Measurements from ENCODE around the gene CASZ1.

CASZ1 gene

DNA sequence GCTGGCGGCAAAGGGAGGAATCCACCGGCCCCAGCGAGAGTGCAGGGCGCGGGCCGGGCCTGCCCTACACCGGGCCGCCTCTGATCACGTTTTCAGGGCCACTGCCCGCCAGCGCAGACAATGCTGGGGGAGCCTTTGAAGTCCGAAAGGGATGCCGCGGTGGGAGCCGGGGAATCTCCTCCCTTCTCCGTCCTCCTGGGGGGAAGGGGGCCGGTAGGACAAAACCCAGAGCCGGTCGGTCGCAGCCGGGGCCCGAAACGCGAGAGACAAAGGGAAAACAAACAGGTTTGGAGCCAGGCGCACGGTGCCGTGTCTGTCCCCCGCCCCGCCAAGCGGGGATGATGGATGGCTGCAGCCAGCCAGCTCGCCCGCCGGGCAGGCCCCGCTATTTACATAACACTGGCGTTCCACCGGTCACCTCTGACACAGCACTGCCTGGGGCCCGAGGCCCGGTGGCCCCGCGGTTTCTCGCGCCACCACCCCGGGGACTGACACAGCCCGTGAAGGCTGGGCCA is 92.0 kb downstream of the CASZ1 start:
- no peak for DNase-seq (ENCODE audit: low read depth in 3 of 3)

DNA sequence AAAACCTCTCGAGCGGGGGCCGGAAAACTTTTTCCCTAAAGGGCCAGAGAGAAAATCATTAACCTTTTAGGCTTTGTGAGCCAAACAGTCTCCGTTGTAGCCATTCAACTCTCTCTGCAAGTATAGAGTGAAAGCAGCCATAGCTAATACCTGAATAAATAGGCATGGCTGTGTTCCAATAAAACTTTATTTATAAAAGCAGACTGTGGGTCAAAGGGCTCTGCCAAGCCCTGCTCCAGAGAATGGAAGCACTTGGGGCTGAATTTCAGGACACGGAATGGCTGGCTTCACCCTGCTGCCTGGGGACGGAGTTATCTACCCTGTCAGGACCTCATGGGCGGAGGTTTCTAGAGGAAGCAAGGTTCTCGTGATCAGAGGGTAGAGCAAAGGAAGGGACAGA is 92.7 kb downstream of the CASZ1 start:
- DNase-seq (ENCODE audit: low read depth in 3 of 3) = no peak

DNA sequence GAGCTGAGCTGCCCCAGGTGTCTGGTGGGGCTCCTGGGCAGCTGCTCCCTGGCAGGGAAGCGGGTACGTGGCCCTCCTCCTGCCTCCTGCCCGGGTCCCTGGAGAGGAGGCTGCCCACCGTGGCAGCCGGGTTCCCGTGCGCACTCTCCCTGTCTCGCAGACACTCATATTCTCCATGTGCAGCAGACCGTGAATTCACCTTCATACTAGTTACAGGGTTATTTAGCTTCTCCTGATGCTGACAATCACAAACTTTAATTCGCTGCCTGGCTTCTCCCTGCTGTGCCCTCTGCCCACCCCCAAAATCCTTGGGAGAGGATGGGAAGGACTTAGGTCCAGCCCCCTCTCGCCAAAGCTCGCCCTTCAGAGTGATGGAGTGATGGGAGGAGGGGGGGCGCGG is 95.3 kb downstream of the CASZ1 start:
- no peak for DNase-seq (ENCODE audit: low read depth in 3 of 3)

DNA sequence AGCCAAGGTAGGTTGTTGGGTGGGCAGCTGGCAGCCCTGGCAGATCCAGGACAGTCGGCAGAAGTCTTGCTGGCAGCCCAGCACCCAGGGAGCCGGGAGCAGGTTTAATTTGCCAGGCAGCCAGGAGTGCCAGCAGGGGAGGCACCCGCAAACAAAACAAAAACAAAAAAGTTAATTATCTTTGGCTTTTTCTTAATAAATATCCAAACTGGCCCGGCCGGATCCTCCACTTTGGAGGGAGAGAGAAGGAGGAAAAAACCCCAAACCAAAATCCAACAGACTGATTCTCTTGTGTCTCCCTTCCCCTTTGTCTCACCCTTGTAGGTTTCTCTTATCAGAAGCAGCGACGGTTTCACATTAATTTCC is 97.0 kb downstream of the CASZ1 start:
- DNase-seq (ENCODE audit: low read depth in 3 of 3) = no peak

DNA sequence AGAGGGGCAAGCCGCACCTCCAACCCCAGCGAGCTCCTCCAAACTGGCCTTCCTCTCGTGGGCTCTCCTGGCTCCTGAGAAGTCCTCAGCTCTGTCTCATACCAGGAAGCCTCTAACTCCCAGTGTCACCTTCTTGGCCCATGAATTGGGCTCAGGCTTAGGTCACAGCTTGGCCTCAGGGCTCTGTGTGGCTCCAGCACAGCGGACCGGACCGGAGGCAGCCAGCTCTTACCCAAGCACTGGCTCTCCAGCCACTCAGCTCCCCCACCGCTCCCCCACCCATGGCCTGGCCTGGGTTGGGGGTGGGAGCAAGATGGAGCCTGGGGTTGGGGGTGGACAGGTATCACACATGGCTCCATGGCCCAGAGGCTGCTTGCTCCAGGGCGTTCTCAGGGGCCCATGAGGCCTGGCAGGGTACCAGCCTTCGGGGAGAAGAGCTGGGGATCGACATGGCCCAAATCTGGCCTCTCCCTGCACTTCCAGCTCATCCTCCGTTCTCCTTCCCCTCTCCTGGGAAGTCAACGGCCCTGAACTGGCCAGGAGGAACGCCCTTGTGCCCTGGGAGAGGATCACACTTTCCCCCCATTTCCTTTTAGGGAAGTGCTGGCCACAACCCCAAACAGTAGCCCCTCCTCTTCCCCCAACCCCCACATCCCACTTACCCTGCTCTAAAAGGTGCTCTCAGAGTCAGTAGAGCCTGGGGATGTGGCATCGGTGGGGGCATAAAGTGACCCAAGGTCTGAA is 97.5 kb downstream of the CASZ1 start:
- no peak for DNase-seq (ENCODE audit: low read depth in 3 of 3)

DNA sequence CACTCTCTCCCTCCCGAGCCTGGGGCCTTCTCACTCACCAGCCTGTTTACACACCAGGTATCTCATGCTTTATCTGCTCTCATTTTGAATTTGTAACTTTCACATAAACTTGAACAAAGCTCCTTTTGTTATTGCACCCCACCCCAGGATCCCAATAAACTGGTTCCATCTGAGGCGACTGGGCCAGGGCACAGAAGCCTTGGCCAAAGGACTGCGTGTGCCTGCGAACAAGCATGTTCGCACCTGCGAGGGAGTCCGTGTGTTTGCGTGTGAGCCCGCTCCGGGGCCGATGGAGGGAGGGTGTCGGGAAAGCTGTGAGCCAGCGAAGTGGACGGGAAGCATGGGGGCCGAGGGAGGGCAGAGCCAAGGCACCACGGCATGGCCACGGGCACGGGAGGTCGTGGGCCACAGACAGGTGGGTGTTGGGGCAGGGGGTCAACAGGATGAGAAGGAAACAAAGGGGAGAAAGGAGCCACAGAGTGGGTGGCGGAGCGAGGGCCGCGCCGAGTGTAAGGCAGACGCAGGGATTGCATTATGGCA is 98.8 kb downstream of the CASZ1 start:
- no peak for DNase-seq (ENCODE audit: low read depth in 3 of 3)

DNA sequence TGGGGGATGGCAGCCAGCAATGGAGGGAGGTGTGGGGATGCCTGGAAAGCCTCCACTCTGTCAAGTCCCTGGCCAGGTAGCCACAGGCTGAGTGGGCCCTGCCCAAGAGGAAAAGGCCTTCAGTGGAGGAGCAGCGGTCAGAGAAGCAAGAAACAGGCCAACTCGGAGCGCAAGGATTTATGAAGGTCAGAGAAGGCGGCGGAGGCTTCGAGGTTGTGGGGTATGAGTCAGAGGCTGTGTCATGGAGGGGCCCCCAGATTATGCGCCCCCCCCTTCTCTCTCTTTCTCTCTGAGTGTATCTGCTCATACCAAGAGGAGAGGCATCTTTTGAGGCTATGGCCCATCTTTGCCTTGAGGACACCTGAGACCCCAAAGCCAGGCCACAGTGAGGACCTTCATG is 99.5 kb downstream of the CASZ1 start:
- DNase-seq (ENCODE audit: low read depth in 3 of 3) = peak in 2 of 3 donors; percentile 16 to 31

DNA sequence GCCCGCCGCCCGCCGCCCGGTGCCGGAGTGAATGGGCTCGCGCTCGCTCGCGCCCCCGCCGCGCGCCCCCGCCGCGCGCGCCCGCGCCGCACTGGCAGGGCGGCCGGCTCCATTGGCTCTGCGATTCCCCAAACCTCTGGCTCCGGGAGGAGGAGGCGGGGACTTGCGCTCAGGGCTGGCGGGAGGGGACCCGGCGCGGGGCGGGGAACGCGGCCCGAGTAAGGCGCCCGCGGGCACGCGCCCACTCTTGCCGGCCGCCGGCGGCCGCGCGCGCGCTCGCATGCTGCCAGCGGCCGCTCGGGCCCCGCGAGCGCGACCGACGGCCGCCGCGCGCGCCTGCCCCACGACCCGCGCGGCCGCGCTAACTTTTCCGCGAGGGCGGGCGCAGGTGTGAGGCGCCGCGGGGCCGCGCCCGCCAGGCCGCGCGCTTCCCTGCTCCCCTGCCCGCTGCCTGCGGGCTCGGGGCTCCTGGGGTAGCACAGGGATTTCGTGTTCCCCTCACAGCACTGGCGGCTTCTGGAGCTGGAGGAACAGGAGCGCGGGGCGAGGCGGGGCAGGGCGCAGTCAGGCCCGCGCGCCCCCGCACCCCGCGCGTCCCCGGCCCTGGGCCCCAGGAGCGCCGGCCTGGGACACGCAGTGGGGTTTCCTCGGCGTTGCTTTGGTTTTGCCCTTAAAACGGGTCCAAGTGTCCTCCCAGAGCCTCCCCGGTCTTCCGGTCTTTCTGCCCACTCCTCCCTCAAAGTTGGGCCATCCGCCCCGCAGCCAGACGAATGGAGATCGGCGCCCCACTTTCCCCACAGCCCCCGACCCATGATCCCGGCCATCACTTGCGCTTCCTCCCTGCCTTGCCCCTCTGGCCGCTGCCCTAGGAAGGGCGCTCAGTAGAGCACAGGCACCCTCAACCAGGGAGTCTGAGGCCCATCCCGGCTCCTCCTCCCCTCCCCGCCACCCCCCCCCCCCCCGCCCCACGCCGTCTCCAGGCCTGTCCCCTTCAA is 101.5 kb downstream of the CASZ1 start:
- DNase-seq (ENCODE audit: low read depth in 3 of 3) = peak; percentile 44 to 52 (median 50)

DNA sequence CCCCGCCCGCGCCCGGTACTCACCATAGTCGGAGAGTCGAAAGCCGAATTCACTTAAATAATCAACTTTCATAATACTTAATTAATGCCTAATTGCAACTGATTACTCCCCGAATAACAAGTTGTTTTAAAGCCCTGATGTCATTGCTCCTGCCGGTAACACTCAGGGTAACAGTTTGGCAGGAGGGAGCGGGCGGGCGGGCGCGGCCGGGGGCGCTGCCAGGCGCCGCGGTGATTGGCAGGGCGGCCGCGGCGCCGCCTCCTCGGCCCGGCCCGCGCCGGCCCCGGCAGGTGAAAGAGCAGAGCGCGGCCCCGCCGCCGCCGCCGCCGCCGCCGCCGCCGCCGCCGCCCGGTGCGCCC is 102.2 kb downstream of the CASZ1 start:
- DNase-seq (ENCODE audit: low read depth in 3 of 3) = peak in 2 of 3 donors; percentile 19 to 35

DNA sequence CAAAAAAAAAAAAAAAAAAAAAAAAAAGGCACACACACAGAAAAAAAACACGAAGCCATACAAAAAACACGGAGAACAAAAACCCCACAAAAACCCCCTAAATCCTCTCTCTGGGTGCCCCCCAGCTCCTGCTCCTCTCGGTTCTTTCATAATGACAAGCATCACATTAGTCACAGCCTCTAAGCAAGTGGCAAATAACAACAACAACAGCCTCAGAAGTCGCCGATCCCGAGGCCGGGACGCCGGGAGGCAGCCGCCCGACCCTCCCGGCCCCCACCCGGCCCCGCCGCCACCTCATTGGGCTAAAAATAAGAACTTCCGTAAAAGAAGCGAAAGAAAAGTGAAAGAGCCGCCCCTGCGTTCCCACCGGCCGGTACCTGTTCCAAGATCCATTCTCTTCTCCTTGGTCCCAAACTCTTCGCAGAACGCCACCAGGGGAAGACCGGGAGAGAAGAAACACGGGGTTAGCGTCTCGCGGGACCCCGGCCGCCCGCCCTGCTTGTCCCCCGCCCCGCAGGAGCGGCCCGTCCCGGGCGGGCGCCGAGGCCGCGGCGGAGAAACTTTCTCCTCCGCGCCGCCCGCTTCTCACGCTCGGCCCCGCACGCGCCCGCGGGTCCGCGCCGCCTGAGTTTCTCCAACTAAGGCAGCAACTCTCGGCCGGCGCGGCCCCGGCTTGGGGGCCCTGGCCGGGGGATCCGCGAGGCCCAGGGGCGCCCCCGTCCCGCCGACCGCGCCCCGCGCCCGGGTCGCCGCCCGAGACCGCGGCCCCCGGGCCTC is 102.8 kb downstream of the CASZ1 start:
- peak in 2 of 3 donors; percentile 8 to 12 for DNase-seq (ENCODE audit: low read depth in 3 of 3)

DNA sequence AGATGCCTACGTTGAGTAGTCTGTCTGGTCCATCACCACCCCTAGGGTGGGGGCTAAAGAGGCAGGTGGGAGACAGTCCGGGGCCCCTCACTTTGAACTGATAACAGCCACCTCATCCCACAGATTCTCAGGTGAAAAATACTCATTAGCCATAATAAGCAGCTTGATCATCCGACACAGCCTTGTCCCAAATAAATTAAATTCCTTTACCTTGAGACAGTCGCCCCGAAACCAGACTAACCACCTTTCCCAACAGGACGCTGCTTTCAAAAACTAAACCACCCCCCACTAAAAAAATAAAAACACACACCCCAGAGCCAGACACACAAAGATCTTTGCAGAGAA is 103.3 kb downstream of the CASZ1 start:
- DNase-seq (ENCODE audit: low read depth in 3 of 3) = no peak

DNA sequence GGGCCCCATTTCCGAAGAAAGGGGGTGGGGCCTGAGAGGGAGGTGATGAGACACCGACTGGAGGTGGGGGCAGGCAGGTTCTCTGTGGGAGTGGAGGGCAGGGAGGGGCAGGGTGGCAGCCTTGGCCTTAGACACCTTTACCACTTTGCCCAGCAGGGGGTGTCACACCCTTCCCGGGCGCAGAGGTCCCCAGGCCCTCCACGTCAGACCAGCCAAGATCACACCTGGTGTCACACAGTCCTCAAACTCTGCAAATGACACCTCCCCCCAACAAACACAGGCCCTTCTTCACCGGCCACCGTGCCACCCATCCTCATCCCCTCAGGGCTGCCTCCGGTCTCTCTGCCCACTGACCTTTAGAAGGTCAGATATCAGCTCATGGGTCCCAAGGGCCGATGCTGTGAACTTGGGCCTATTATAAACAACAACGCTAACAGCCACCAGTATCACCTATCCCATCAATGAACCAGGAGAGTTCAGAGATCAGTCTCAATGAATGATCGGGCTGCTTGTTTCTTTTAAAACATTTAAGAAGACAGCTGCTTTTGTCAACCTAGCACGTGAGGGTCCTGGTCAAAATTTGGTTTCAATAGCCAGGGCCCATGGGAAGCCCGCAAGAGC is 103.9 kb downstream of the CASZ1 start:
- peak; percentile 53 to 74 (median 59) for DNase-seq (ENCODE audit: low read depth in 3 of 3)

DNA sequence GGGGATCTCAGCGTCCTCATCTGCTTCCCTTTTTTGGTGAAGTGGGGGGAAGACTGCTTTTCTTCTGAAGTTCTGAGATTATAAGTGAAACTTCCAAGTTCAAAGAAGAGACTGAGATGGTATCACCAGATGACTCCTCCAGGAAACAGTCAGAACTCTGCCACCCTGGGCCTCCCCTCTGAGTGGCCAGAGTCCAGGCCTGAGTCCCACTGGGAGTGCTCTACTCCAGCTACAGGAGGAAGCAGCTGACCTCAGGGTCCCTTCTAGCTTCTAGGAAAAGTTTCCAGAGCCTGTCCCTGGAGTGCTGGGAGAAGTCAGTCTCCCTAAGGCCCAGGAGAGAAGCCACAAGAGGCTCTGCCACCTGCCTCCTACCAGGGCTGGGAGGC is 104.7 kb downstream of the CASZ1 start:
- peak; percentile 13 to 29 (median 17) for DNase-seq (ENCODE audit: low read depth in 3 of 3)

DNA sequence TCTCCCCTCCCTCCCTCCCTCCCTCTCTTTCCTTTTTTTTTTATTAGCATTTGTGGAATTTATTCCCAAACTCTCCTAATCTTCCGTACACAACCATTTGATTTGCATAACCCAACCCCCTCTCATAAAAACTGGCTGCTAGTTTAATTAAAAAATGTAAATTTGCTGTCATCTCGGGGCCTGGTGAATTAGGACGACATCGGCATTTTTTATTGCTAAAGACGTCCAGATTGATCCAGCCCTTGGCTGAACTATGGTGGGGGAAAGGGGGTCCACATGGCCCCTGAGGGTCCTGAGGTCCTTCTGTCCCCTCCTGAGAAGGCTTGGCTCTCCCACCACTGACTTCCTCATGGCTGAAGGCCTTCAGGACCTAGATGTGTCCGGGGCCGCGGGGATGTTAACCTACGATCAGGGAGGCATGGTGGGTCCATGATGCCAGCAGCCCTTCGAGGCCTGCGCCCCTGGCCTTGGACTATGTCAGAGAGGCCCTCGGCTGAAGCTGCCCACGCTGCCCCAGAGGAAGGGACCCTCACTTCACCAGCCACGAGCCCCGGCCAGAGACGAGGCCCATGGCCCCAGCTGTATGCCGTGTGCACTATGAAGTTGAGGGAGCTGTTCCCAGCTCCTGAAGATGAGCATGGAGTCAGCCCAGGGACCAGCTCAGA is 105.2 kb downstream of the CASZ1 start:
- DNase-seq (ENCODE audit: low read depth in 3 of 3) = no peak

DNA sequence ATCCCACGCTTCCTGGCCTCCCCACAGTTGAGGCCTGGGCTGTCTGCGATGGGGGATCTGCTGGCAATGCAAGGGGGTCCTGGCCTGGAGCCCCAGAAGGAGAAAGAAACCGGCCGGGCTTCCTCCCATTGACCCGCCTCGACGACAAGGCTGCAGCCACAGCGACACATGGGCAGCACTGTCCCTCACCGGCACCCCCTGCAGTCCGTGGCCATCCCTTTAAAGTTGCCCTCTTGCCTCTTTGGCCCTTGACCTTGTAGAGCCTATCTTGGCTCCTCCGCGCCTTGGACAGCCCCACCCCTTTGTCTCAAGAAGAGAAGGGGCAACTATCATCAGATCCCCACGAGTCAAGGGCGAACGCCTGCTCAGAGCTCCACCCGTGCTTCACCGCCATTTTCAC is 106.0 kb downstream of the CASZ1 start:
- no peak for DNase-seq (ENCODE audit: low read depth in 3 of 3)

DNA sequence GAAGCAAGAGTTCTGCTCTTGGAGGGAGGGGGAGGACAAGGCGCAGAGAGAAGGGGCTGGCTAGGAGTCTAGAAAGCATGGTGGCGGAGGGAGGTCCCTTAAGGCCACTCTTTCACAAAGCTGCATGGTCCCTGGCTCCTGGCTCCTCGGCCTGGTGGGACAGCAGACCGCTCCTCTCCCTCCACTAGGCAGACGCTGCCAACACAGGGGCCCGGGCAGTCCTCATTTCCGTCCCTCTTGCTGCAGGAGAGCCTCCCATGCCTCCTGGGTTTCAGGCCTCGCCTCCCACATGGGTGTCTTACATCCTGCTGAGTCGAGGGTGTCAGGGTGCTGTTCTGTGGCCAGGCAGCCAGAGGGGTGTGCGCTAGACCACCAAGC is 108.0 kb downstream of the CASZ1 start:
- DNase-seq (ENCODE audit: low read depth in 3 of 3) = no peak

DNA sequence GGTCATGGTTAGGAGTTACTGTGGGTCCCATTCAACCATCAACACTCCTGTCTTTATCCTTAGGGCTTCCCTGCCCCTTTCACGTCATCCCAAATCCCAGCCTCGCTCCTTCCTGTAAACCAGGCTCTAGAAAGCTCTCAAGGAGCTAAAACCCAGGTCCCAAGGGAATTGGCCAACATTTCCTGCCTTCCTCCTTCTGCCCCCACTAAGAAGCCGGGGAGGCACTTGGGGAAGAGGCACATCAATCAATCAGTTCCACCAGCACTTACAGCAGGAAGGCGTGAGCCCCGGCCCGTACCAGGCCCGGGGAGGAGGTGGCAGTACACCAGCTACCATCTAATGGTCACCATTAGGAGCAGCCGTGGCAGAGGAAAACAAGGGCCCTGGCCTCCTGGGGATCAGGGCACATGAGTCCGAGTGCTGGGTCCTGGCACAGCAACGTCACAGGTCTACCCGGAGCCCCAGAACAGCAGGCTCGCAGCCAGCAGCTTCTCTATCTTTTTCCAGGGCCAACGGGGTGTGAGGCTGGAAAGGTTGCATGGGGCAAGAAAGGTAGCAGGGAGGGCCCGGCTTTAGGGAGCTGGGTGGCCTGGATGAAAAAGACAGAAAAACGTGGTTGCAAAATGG is 108.6 kb downstream of the CASZ1 start:
- no peak for DNase-seq (ENCODE audit: low read depth in 3 of 3)

DNA sequence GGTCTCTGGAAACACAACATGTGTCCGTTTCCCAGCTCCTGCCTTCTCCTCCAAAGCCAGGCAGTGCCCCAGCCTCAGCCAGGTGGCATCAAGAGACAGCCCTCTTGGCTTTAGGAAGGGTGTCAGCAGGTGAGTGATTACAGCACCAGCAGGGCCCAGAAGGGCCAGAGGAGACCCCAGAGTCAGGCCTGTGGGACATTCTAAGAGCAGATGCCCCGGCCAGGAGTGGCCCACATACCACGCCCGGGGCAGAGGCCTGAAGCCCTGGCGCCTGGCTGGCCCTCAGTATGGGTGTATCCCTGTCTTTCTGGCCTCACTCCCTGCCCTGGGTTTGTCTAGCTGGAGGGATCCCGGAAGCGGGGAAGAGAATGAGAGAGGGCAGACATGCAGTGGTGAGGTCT is 109.2 kb downstream of the CASZ1 start:
- DNase-seq (ENCODE audit: low read depth in 3 of 3) = no peak

DNA sequence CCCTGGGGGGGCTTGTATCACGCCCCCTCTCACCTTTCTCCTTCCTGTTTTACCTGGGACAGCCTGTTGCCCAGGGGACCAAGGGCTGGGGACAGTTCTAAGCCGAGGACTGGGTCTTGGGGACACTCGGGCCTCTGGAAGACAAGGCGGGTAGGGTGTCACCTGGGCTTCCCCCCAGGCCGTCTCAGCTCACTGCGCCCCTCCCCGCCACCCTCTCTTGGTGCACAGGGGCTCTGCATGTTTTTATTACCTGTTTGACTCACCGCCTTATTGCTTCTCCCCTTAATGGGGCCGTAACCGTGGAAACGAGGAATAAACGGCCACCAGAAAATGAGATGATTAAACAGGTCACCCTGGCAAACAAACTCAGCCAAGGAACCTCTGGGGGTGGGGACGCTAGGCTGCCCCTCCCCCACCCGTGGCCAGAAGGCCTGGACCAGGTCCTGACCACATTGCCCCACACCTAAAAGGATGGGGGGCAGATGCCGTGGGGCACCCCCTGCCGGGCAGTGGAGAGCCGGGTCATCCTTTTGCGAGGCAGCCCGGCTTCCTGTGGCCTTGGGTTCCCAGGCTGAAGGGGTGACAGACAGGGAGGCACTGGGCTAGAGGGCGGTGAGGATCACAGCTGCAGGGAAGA is 109.9 kb downstream of the CASZ1 start:
- DNase-seq (ENCODE audit: low read depth in 3 of 3) = no peak

DNA sequence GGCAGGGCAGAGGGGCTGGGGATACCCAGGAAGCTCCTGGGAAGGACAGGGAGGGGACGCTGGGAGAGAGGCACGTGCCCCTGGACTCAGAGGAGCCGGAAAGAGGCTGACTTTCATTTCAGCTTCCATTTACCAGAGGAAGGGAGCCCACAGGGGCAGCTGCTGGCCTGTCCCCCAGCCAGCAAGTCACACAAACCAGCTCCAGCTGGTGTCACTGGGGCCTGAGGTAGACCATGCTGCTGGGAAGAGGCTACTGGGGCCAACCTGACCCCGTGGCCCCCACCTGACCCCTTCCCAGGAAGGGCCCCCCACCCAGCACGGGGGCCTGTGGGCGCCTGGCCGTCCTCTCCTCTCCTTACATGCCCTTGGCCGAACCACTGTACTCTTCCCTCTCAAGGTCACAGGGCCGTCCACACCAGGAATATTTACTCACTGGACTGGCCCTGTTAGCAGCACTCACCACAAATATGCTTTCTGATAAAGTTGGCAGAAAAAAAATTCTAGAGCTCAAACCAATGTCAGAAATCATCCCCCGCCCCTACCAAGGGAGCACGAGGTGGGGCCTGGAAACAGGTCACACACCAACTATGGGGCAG is 110.5 kb downstream of the CASZ1 start:
- no peak for DNase-seq (ENCODE audit: low read depth in 3 of 3)

Data from stimulated activated CD4-positive, alpha-beta T cell treated with anti-CD3 and anti-CD28 coated beads, TNF-alpha, amount 100 ng/mL, for 48 hours (primary cell).